ENCODE data around the gene GHSR.

DNA sequence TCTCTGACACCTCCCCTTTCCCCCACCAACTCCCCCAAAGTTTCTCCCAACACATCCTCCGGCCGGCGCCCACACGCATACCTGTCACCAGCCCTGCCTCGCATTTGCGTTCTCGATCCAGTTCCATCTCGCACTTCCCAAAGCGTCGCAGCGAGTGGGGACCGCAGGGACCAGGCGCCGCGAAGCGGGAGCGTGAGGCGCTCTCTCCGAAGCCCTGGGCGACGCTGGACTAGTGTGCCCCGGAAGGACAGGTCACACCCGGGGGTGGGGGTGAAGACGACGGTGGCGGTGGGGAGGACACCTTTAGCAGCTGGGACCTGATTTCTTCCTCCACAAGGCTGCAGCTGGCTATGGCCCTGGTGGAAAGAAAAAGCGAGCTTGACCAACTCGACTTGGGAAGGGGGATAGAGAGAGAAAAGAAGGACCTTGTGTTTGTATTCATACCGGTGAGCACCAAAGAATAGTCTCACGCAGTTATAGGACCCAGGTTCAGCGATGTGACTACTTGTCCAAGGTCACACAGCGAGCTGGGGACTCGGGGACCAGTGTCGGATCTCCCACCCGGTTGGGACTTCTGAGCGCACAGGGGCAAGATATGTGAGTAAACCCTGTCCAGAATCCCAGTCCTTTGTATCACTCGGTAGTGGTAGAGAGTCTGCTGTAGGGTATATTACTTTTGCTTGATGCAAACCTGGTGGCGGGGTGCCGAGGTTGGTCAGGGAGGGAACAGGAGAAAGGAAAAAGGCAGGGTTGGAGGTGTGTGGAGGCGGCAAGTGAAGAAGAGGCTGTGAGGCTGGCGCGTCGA, 607 bp upstream of the GHSR start:
- TF ChIP-seq, protein P1, sequence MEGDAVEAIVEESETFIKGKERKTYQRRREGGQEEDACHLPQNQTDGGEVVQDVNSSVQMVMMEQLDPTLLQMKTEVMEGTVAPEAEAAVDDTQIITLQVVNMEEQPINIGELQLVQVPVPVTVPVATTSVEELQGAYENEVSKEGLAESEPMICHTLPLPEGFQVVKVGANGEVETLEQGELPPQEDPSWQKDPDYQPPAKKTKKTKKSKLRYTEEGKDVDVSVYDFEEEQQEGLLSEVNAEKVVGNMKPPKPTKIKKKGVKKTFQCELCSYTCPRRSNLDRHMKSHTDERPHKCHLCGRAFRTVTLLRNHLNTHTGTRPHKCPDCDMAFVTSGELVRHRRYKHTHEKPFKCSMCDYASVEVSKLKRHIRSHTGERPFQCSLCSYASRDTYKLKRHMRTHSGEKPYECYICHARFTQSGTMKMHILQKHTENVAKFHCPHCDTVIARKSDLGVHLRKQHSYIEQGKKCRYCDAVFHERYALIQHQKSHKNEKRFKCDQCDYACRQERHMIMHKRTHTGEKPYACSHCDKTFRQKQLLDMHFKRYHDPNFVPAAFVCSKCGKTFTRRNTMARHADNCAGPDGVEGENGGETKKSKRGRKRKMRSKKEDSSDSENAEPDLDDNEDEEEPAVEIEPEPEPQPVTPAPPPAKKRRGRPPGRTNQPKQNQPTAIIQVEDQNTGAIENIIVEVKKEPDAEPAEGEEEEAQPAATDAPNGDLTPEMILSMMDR (conservative IDR thresholded peaks at IDR 0.05): no peak
- no peak for TF ChIP-seq EZH2 (IDR thresholded peaks at IDR 0.05; ENCODE audit: low read depth)
